NCI-H1694 (cell line): Measurements from ENCODE around the gene ARHGAP45.

Experiments
- DNase-seq: peaks from one replicate; lab custom pipeline; 2025; lab: John Stamatoyannopoulos, UW

Gene ARHGAP45

GRCh38 chr19:1135454-1135853, 68.5 kb downstream of the ARHGAP45 start:
- no peak for DNase-seq

- DNase-seq: no peak
Observed at GRCh38 chr19:1136201-1136600, 69.2 kb downstream of the ARHGAP45 start.
